Activated CD4-positive, alpha-beta memory T cell treated with anti-CD3 and anti-CD28 coated beads, Interleukin-2, amount 10 ng/mL, durations not matched to agents 7 days and 5 days (primary cell): Measurements from ENCODE around the gene POC1A. TPM values are rescaled to one million over a fixed set of nuclear protein-coding genes. Genes with fewer than 3 reads are reported as not detected.

Experiments
- CTCF ChIA-PET: fragments of 350-600 bp; sonication (Branson Sonifier 250); formaldehyde crosslinking; loops from one replicate; lab custom pipeline; 2021; ENCODE audit warnings: antibody characterized with exemption, inconsistent platforms; lab: Charles Lee
- POLR2A ChIA-PET: fragments of 350-600 bp; sonication (Branson Sonifier 250); formaldehyde crosslinking; loops from one replicate; lab custom pipeline; 2021; ENCODE audit warnings: antibody characterized with exemption; lab: Charles Lee
- DNase-seq: peaks from one replicate; pipeline ENCODE4 v3.0.0-alpha.2; 2020
- H3K27ac Mint-ChIP-seq: one replicate; pipeline ENCODE4 v1.8.0; 2021; ENCODE audit warnings: mild to moderate bottlenecking, mixed read lengths
- H3K27me3 Mint-ChIP-seq: one replicate; pipeline ENCODE4 v1.8.0; 2021; ENCODE audit warnings: mixed read lengths
- H3K36me3 Mint-ChIP-seq: one replicate; pipeline ENCODE4 v1.8.0; 2021; ENCODE audit warnings: low read depth, mixed read lengths
- H3K4me1 Mint-ChIP-seq: one replicate; pipeline ENCODE4 v1.8.0; 2021; ENCODE audit warnings: mixed read lengths
- H3K4me3 Mint-ChIP-seq: one replicate; pipeline ENCODE4 v1.8.0; 2021; ENCODE audit warnings: mild to moderate bottlenecking, mixed read lengths
- H3K9me3 Mint-ChIP-seq: one replicate; pipeline ENCODE4 v1.8.0; 2021; ENCODE audit warnings: mixed read lengths
- total RNA-seq, 2 experiments: library from RNA; stranded (reverse); gene quantifications; one replicate each; pipeline ENCODE4 v1.2.3, GENCODE V29; 2021

Gene POC1A
- total RNA-seq, 2 experiments from 2014 or later, result 24.8 to 25.6 TPM

DNA sequence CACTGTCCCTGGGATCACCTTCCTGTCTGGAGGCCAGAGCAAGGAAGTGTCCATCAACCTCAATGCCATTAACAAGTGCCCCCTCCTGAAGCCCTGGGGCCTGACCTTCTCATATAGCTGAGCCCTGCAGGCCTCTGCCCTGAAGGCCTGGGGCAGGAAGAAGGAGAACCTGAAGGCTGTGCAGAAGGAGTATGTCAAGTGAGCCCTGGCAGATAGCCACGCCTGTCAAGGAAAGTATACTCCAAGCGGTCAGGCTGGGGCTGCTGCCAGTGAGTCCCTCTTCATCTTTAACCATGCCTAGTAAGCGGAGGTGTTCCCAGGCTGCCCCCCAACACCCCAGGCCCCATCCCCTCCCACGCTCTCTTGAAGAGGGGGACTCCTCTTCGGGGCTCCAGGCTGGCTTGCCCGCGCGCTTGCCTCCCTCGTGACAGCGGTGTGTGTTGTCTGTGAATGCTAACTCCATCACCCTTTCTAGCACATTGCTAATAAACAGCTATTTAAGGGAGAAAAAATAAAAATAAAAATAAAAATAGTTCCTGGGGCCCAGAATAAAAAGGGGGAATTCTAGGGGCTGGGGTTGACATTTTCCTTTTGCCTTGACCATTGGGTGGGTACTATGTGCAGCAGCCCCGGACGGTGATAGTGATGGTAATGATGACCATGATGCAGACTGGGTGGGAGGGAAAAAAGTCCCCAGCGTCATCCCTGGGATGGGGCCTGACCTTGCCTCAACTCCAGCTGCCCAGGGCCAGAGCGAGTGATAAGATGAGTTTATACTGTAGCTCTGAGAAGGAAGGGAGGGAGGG, 40.5 kb upstream of the POC1A start:
- Mint-ChIP-seq H3K4me3 (no peak overlapping the region), H3K27me3 (no peaks in the 10 kb centered on the region), H3K36me3 (peaks cover 15% of the 10 kb centered on the region), H3K4me1 (peaks cover 32% of the 10 kb centered on the region), H3K27ac (no peak overlapping the region), H3K9me3 (no peaks in the 10 kb centered on the region)
- ChIA-PET POLR2A (no interaction called here), CTCF (interaction anchor here (1.3 kb wide), 1 partner anchor 11 kb away, joined by 4 read pairs; no protein-coding TSS in a partner anchor)
- DNase-seq, result no peak

DNA sequence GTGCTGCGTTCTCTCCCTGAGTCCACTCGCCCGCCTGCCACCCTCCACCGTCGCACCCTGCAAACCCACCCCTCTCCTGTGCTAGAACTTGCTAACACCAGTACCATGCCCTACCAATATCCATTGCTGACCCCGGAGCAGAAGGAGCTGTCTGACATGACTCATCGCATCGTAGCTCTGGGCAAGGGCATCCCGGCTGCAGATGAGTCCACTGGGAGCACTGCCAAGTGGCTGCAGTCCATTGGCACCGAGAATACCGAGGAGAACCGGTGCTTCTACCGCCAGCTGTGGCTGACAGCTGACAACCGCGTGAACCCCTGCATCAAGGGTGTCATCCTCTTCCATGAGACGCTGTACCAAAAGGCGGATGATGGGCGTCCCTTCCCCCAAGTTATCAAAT, 38.8 kb upstream of the POC1A start:
- DNase-seq, result no peak
- no peaks in the 10 kb centered on the region for H3K36me3 Mint-ChIP-seq
- ChIA-PET POLR2A (interaction anchor here (1.5 kb wide), 1 partner anchor 10 kb away, joined by 4 read pairs; no protein-coding TSS in a partner anchor), CTCF (no interaction called here)
- no peak overlapping the region for H3K4me3 Mint-ChIP-seq
- peaks cover 32% of the 10 kb centered on the region for H3K4me1 Mint-ChIP-seq
- no peak overlapping the region for H3K27ac Mint-ChIP-seq
- no peaks in the 10 kb centered on the region for H3K9me3 Mint-ChIP-seq
- H3K27me3 Mint-ChIP-seq, result no peaks in the 10 kb centered on the region

DNA sequence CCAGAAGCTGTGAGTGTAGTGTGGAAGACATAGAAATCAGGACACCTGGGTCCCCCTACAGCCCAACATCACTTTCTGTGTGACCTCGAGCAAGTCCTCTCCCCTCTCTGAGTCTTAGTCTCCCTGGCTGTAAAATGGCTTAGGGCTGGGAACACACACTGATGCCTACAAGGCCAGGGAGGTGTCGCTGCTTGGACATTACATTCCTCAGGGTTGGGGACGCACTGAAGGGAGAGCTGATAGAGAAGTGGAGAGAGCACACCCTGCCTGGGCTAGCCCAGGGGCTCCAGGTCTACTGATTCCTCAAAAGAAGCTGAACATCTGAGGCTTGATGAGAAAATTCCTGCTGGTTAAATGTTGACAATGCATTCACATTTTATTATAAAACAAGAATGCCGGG, 37.4 kb upstream of the POC1A start:
- no peak overlapping the region for H3K4me3 Mint-ChIP-seq
- POLR2A ChIA-PET, result interaction anchor here (1.4 to 1.5 kb wide), 2 partner anchors 8 to 16 kb away, joined by 3 to 4 read pairs; no protein-coding TSS in a partner anchor
- peaks cover 20% of the 10 kb centered on the region for H3K4me1 Mint-ChIP-seq
- H3K9me3 Mint-ChIP-seq, result no peaks in the 10 kb centered on the region
- H3K27ac Mint-ChIP-seq, result no peak overlapping the region
- CTCF ChIA-PET, result interaction anchor here (1.2 kb wide), 1 partner anchor 10 kb away, joined by 3 read pairs; no protein-coding TSS in a partner anchor
- DNase-seq, result no peak
- no peaks in the 10 kb centered on the region for H3K27me3 Mint-ChIP-seq
- H3K36me3 Mint-ChIP-seq, result no peaks in the 10 kb centered on the region

DNA sequence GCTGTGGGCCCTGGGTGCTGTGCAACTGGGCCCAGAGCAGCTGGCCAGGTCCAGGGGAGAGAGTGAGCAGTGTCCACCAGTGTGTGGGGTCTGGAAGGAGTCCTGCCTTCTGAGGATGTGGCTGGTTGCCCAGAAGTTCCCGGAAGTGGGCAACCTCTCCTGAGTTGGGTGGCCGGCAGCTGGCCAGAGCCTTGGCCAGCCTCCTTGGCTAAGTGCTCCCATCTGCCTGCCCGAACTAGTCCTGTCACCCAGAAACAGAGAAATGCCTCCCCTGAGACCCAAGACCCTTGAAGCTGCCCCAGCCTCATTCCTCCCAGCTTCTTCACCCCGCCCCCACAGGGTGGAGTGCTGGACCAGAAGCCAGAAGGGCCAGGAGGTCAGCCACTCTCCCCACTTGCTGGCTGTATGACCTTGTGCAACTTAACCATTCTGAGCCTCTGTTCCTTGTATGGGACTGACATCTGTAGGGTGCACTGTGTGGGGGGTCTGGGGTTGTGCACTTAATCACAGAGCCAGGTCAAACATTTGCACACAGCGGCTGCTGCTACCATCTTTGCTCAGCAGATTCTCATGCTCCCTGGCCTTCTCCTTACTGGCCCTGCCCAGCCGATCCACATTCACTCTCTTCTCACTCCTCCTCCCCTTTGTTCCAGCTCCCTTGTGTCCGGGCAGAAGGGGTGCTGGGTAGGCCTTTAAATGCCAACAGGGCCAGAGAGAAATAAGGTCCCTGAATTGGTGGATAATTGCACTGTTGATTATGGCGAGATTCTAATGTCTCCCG, 36.3 kb upstream of the POC1A start:
- H3K27ac Mint-ChIP-seq, result no peak overlapping the region
- POLR2A ChIA-PET, result interaction anchor here (1.4 kb wide), 1 partner anchor 15 kb away, joined by 3 read pairs; no protein-coding TSS in a partner anchor
- H3K9me3 Mint-ChIP-seq, result no peaks in the 10 kb centered on the region
- no peak for DNase-seq
- H3K27me3 Mint-ChIP-seq, result no peaks in the 10 kb centered on the region
- CTCF ChIA-PET, result interaction anchor here (1.2 kb wide), 1 partner anchor 9 kb away, joined by 3 read pairs; no protein-coding TSS in a partner anchor
- H3K4me1 Mint-ChIP-seq, result peaks cover 16% of the 10 kb centered on the region
- no peak overlapping the region for H3K4me3 Mint-ChIP-seq
- no peaks in the 10 kb centered on the region for H3K36me3 Mint-ChIP-seq

DNA sequence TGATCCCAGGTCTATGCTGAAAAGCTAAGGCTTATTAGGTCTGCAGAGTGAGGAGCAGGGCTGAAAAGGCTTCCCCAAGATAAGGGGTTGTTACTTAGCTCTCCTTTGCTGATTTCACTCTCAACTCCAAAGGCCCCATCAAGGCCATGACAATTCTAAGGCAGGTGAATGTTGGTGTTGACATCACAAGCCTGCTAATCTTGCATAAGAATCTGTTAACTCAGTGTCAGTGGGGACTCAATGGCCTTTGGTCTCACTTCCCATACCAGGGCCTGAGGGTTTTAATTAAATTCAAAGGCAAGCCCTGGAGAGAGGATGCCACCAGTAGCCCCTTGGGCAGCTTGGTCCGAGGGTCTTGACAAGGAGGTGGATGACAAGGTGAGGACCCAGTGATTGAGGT, 34.3 kb upstream of the POC1A start:
- POLR2A ChIA-PET, result interaction anchor here (0.8 to 2.0 kb wide), 4 partner anchors 9 to 34 kb away, joined by 3 to 5 read pairs (median 4); partner anchors contain the start of genes ALAS1 and POC1A
- CTCF ChIA-PET, result no interaction called here
- H3K27me3 Mint-ChIP-seq, result no peaks in the 10 kb centered on the region
- peaks cover 16% of the 10 kb centered on the region for H3K4me1 Mint-ChIP-seq
- no peaks in the 10 kb centered on the region for H3K36me3 Mint-ChIP-seq
- no peak overlapping the region for H3K4me3 Mint-ChIP-seq
- no peaks in the 10 kb centered on the region for H3K9me3 Mint-ChIP-seq
- no peak for DNase-seq
- peak overlapping the region; percentile 37 for H3K27ac Mint-ChIP-seq

DNA sequence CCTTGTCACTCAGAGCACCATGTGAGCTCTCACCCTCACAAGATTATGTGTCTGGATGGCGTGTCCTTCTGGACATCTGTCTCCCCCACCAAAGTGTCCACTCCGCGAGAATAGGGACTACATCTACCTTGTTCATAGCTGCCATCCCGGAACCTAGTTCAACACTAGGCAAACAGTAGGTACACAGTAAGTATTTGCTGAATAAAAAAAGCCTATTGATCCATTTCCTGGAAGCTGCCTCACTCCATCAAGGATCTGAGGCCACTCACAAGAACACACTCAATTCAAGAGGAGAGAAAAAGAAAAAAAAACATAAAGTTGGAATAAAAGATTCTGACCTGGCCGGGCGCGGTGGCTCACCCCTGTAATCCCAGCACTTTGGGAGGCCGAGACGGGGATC, 32.5 kb upstream of the POC1A start:
- POLR2A ChIA-PET, result no interaction called here
- no peak for DNase-seq
- CTCF ChIA-PET, result no interaction called here

DNA sequence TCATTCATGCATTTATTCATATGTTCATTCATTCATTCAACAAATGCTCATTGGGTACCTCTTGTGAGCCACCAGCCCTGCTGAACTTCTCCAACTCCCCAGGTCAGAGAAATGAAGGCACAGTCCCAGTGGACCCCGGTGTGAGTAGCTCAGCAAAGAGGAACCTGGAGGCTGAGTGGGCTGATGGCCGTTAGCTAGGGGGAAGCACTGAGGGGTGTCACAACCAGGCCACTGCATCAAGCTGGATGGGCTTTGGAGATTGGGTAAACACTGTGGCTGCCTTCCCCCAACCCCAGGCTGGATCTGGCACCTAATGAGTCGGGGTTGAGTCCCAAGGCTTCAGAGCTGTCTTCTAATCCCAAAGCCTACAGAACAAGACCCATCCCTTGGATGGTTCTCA, 31.6 kb upstream of the POC1A start:
- Mint-ChIP-seq H3K4me3 (no peak overlapping the region), H3K4me1 (peaks cover 32% of the 10 kb centered on the region), H3K27me3 (no peaks in the 10 kb centered on the region), H3K27ac (no peak overlapping the region), H3K36me3 (no peaks in the 10 kb centered on the region), H3K9me3 (no peaks in the 10 kb centered on the region)
- ChIA-PET CTCF (no interaction called here), POLR2A (interaction anchor here (1.1 kb wide), 1 partner anchor 31 kb away, joined by 3 read pairs; no protein-coding TSS in a partner anchor)
- DNase-seq, result no peak

More for the DNA sequence above, 32.5 kb upstream of the POC1A start:
- H3K27me3 Mint-ChIP-seq, result no peaks in the 10 kb centered on the region
- no peaks in the 10 kb centered on the region for H3K36me3 Mint-ChIP-seq
- peaks cover 27% of the 10 kb centered on the region for H3K4me1 Mint-ChIP-seq
- no peak overlapping the region for H3K27ac Mint-ChIP-seq
- no peaks in the 10 kb centered on the region for H3K9me3 Mint-ChIP-seq
- H3K4me3 Mint-ChIP-seq, result no peak overlapping the region

DNA sequence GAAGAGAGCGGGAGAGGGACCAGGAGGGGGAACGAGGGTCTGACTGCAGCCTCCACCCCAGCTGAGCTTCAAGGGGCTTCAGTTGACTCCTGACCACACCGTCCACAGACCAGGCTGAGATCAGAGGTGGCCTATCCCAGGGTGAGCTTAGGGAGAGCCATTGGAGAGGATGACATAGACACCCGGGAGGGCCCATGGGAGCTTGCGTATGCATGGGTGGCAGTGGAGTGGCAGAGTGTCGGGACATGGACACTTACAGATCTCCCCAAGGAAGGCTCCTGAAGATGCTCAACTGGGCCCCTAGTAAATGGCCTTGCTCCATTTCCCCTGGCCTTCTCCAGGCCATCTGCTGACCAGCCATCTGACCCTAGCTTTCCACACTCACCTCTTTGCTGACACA, 31.1 kb upstream of the POC1A start:
- H3K9me3 Mint-ChIP-seq, result no peaks in the 10 kb centered on the region
- ChIA-PET CTCF (no interaction called here), POLR2A (interaction anchor here (1.1 kb wide), 1 partner anchor 31 kb away, joined by 3 read pairs; no protein-coding TSS in a partner anchor)
- DNase-seq, result no peak
- H3K27ac Mint-ChIP-seq, result no peak overlapping the region
- no peaks in the 10 kb centered on the region for H3K36me3 Mint-ChIP-seq
- no peak overlapping the region for H3K4me3 Mint-ChIP-seq
- peaks cover 32% of the 10 kb centered on the region for H3K4me1 Mint-ChIP-seq
- peaks cover 2% of the 10 kb centered on the region for H3K27me3 Mint-ChIP-seq

DNA sequence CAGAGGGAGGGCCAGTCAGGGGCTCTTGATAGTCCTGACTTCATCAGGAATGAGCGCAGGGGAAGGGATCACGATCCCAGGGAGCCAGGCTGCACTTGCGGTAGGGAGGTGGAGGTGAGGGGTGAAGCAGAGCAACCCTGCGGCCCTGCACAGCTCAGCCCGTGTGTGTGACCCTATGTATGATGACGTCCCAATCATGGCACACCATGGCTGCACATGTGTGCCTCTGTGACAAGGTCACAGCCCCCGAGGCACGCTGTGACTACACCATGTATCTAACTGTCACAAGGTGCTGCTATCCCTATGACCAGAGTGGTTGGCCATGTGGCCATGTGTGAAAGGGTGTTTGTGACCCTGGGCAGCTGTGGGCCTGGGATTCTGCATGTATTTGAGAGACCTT, 30.5 kb upstream of the POC1A start:
- no peak overlapping the region for H3K4me3 Mint-ChIP-seq
- POLR2A ChIA-PET, result no interaction called here
- peaks cover 6% of the 10 kb centered on the region for H3K27me3 Mint-ChIP-seq
- DNase-seq, result no peak
- CTCF ChIA-PET, result no interaction called here
- no peaks in the 10 kb centered on the region for H3K9me3 Mint-ChIP-seq
- peaks cover 29% of the 10 kb centered on the region for H3K4me1 Mint-ChIP-seq
- H3K27ac Mint-ChIP-seq, result no peak overlapping the region
- H3K36me3 Mint-ChIP-seq, result no peaks in the 10 kb centered on the region

DNA sequence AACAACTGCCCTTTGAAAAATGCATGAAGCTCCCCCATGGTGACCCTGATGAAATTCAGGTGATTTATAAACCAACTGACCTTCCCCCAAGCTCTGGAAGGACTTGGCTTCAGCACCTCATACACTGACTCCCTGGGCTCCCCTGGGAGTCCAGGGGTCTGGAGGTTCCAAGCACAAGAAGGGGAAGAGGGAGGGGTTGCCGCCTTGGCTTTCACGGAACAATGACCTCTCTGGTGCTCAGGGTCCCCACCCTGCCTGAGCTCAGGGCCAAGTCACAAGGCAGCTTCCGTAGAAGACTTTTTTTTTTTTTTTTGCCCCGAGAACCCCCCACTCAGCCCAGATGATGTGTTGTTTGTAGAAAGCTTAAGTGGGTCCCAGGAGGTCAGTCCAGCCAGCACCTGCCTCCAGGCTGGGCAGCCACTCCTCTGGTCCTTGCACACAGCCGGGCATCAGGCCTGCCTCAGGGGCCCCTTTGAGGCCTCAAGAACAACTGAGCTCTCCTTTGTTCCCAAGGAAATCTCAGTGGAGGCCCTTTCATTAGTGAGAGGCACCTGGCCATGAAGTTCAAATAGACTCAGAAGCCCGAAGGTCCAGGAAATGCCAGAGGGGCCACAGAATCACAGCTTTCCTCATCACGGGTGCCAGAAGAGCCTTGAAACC, 29.7 kb upstream of the POC1A start:
- H3K27ac Mint-ChIP-seq, result no peak overlapping the region
- no peaks in the 10 kb centered on the region for H3K9me3 Mint-ChIP-seq
- CTCF ChIA-PET, result interaction anchor here (1.1 kb wide), 1 partner anchor 37 kb away, joined by 3 read pairs; no protein-coding TSS in a partner anchor
- DNase-seq, result no peak
- no peak overlapping the region for H3K4me3 Mint-ChIP-seq
- H3K4me1 Mint-ChIP-seq, result peaks cover 21% of the 10 kb centered on the region
- H3K27me3 Mint-ChIP-seq, result peaks cover 6% of the 10 kb centered on the region
- POLR2A ChIA-PET, result interaction anchor here (1.2 kb wide), 1 partner anchor 9 kb away, joined by 4 read pairs; no protein-coding TSS in a partner anchor
- H3K36me3 Mint-ChIP-seq, result no peaks in the 10 kb centered on the region

DNA sequence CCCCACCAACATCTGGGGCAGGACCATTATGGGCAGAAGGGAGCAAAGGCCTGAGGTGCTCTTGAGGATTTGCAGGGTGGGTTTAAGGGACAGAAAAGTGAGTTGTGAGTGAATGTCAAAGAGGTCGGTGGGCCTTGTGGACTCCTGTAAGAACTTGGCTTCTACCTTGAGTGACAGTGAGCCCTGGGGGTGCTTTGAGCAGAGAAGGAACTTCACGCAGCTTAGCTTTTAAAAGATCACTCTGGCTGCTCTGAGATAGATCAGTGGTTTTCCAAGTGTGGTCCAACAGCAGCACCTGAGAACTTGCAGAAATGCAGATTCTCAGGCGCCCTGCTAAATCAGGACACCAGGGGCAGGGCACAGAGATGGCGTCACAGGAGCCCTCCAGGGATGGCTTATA, 28.5 kb upstream of the POC1A start:
- Mint-ChIP-seq H3K4me1 (peaks cover 16% of the 10 kb centered on the region), H3K36me3 (no peaks in the 10 kb centered on the region), H3K27ac (no peak overlapping the region), H3K9me3 (no peaks in the 10 kb centered on the region), H3K27me3 (peaks cover 7% of the 10 kb centered on the region), H3K4me3 (no peak overlapping the region)
- ChIA-PET POLR2A (interaction anchor here (1.2 to 1.9 kb wide), 2 partner anchors 10 to 19 kb away, joined by 4 to 7 read pairs; no protein-coding TSS in a partner anchor), CTCF (interaction anchor here (0.6 kb wide), 1 partner anchor 20 kb away, joined by 3 read pairs; no protein-coding TSS in a partner anchor)
- no peak for DNase-seq

DNA sequence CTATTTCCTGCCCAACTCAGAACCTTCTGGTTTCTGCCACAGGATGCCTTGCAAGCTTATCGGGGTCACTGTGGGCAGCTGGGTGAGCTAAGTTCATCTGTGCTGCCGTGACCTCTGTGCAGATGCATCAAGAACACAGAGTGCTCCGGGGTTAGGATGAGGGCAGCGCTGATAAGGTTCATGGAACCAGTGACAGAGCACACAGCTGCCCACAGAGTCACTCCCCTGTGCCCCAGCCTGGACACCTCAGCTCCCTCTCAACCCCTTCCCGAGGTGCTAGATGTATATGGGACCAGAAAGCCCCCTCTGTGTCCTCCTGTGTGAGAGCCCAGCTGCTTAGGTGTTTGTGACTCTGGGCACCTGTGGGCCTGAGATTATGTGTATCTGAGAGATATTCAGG, 28.0 kb upstream of the POC1A start:
- ChIA-PET POLR2A (interaction anchor here (1.4 to 1.9 kb wide), 2 partner anchors 19 to 186 kb away, joined by 3 to 7 read pairs; partner anchors contain the start of gene RPL29), CTCF (interaction anchor here (0.6 to 1.3 kb wide), 2 partner anchors 9 to 1085 kb away, joined by 3 to 4 read pairs; no protein-coding TSS in a partner anchor)
- Mint-ChIP-seq H3K36me3 (no peaks in the 10 kb centered on the region), H3K4me1 (peaks cover 16% of the 10 kb centered on the region), H3K27me3 (peaks cover 7% of the 10 kb centered on the region), H3K9me3 (no peaks in the 10 kb centered on the region), H3K4me3 (no peak overlapping the region), H3K27ac (no peak overlapping the region)
- DNase-seq, result peak; percentile 53
